Measurements from ENCODE around the gene FERMT3. TPM values are rescaled to one million over a fixed set of nuclear protein-coding genes. Genes with fewer than 3 reads are reported as not detected.

The FERMT3 gene
- total RNA-seq, 1 experiment from 2014 or later = 10.6 TPM

- Histone ChIP-seq H4K91ac (ENCODE audit: insufficient read length, low read depth, low read length) (peak overlapping the region; percentile 32), H3K18ac (ENCODE audit: insufficient read length, low read depth, low read length) (no peak overlapping the region), H3K9me3 (ENCODE audit: control insufficient read depth, low read depth, low read length) (no peaks in the 10 kb centered on the region), H3K23ac (ENCODE audit: insufficient read length, low read depth, low read length) (no peak overlapping the region), H2BK15ac (ENCODE audit: low read depth, low read length) (no peak overlapping the region), H3K4me1 (ENCODE audit: insufficient read depth, low read length) (no peaks in the 10 kb centered on the region), H3K79me1 (ENCODE audit: insufficient read depth, low read depth, low read length, poor library complexity, severe bottlenecking) (no peaks in the 10 kb centered on the region), H3T11ph (ENCODE audit: low read length) (no peak overlapping the region), H2BK12ac (ENCODE audit: insufficient read length, low read depth, low read length) (no peak overlapping the region), H2AFZ (ENCODE audit: low read length) (no peak overlapping the region), H2AK5ac (ENCODE audit: insufficient read length, low read length) (no peak overlapping the region), H3K9ac (ENCODE audit: extremely low read depth, insufficient read length, low read length) (no peak overlapping the region), H3K4ac (ENCODE audit: low read depth, low read length) (no peak overlapping the region), H2BK5ac (ENCODE audit: insufficient read length, low read length) (no peak overlapping the region), H2BK120ac (ENCODE audit: low read depth, low read length, poor library complexity, severe bottlenecking) (no peak overlapping the region), H2BK20ac (ENCODE audit: low read depth, low read length, poor library complexity, severe bottlenecking) (no peak overlapping the region), H4K5ac (ENCODE audit: insufficient read length, low read depth, low read length) (no peak overlapping the region), H3K14ac (ENCODE audit: insufficient read depth, low read length) (no peak overlapping the region), H3K27me3 (ENCODE audit: insufficient read depth, low read length) (no peaks in the 10 kb centered on the region), H3K4me2 (ENCODE audit: insufficient read depth, insufficient read length, low read length) (no peak overlapping the region), H3K79me2 (ENCODE audit: insufficient read depth, low read length) (no peaks in the 10 kb centered on the region), H3K56ac (ENCODE audit: insufficient read length, low read depth, low read length) (no peak overlapping the region), H4K8ac (replicated peaks; ENCODE audit: insufficient read length, low read depth, low read length) (no peak overlapping the region), H3K27ac (ENCODE audit: insufficient read length, low read depth, low read length) (no peak overlapping the region), H4K20me1 (ENCODE audit: control insufficient read depth, insufficient read depth, insufficient read length) (no peaks in the 10 kb centered on the region), H3K23me2 (ENCODE audit: insufficient read length, low read depth, low read length, poor library complexity, severe bottlenecking) (no peaks in the 10 kb centered on the region)
- H3K4me3 Mint-ChIP-seq = no peak overlapping the region
- no CpG with 5 or more reads among the region's 11 CpGs for WGBS (ENCODE audit: extremely low coverage, insufficient read length, low lambda C conversion rate)
- no peaks in the 10 kb centered on the region; the same call in 1 of the 2 replicates for H3K27me3 Mint-ChIP-seq (ENCODE audit: low read depth)
- no peak for TF ChIP-seq CTCF (conservative IDR thresholded peaks at IDR 0.05)
- DNase-seq = no peak
- peak overlapping the region in 2 of 3 experiments; percentile 13 to 25; a peak in 2 of 7 replicates for H3K27ac Mint-ChIP-seq
- H3K36me3 Mint-ChIP-seq (ENCODE audit: insufficient read depth in 1 of 3, low read depth in 3 of 3) = peaks cover 3 to 52% (median 22%) of the 10 kb centered on the region in 3 experiments
- H3K9me3 Mint-ChIP-seq = no peaks in the 10 kb centered on the region
- H3K4me1 Mint-ChIP-seq = peaks cover 3 to 4% of the 10 kb centered on the region in 2 experiments; a peak in 2 of 4 replicates
Measured at GRCh38 chr11:64218628-64219353, 12.3 kb downstream of the FERMT3 start.
